Measurements from ENCODE around the gene DENND1B.

The DENND1B gene

DNA sequence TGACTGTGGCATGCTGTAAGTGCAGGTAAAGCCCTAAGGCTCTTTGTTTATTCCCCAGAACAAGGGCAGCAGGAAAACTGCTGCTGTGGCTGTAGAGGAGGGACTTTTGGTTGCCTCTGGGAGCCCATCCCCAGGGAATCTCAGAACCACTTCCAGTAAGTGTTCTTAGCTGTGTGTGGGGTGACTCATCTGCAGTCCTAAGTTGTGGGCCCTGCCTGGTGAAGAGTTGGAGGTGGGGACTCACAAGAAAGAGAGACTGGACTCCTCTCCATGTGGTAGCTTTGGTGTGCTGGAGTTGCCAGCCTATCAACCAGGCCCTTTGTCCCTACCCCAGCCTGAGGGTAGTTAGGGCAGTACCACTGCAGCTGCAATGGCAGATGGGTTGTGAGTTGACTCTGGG, 24.0 kb upstream of the DENND1B start:
- no peaks in the 10 kb centered on the region for H3K36me3 ChIP-seq (ENCODE audit: insufficient read depth, low read length)
- H3K9me3 ChIP-seq (ENCODE audit: control insufficient read depth, insufficient read depth, low read length): peaks cover 10% of the 10 kb centered on the region; the same call in 1 of the 2 replicates
- H3K4me1 ChIP-seq (ENCODE audit: insufficient read depth, low read length): peaks cover 11% of the 10 kb centered on the region; the same call in 1 of the 2 replicates
- H3K9ac ChIP-seq (ENCODE audit: low read depth, low read length): no peak overlapping the region

DNA sequence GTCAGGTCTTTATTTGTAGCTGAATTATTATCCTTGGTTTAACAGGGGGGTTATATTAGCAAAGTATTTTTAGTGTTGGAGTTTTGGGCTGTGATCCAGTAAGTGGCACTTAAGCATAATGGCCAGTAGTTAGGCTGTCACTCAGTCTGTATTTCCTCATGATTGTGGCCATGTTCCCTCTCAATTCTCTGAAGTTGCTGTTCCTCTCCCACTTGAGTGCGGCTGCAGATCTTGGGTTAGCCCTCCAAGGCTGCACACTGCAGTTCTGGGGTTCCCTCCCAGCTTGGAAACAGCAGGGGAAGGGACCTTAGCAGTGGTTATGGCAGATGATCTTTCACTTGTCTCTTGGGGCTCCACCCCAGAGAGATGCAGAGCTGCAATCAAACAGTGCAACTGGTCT, 23.2 kb upstream of the DENND1B start:
- peaks cover 11% of the 10 kb centered on the region; the same call in 1 of the 2 replicates for H3K4me1 ChIP-seq (ENCODE audit: insufficient read depth, low read length)
- H3K36me3 ChIP-seq (ENCODE audit: insufficient read depth, low read length): no peaks in the 10 kb centered on the region
- H3K9ac ChIP-seq (ENCODE audit: low read depth, low read length): no peak overlapping the region
- H3K9me3 ChIP-seq (ENCODE audit: control insufficient read depth, insufficient read depth, low read length): peaks cover 10% of the 10 kb centered on the region; the same call in 1 of the 2 replicates

DNA sequence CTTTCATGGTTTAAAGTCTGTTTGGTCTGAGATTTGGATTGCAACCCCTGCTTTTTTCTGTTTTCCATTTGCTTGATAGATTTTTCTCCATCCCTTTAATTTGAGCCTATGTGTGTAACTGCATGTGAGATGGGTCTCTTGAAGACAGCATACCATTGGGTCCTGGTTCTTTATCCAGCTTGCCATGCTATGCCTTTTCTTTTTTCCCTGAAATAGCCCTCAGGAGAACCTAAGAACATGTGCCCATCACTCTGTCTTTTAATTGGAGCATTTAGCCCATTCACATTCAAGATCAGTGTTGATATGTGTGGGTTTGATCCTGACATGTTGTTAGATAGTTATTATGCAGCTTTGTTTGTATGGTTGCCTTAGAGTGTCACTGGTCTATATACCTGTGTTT, 21.7 kb upstream of the DENND1B start:
- Histone ChIP-seq H3K9ac (ENCODE audit: low read depth, low read length) (no peak overlapping the region), H3K9me3 (ENCODE audit: control insufficient read depth, insufficient read depth, low read length) (peaks cover 10% of the 10 kb centered on the region; the same call in 1 of the 2 replicates), H3K4me1 (ENCODE audit: insufficient read depth, low read length) (peaks cover 11% of the 10 kb centered on the region; the same call in 1 of the 2 replicates), H3K36me3 (ENCODE audit: insufficient read depth, low read length) (no peaks in the 10 kb centered on the region)

DNA sequence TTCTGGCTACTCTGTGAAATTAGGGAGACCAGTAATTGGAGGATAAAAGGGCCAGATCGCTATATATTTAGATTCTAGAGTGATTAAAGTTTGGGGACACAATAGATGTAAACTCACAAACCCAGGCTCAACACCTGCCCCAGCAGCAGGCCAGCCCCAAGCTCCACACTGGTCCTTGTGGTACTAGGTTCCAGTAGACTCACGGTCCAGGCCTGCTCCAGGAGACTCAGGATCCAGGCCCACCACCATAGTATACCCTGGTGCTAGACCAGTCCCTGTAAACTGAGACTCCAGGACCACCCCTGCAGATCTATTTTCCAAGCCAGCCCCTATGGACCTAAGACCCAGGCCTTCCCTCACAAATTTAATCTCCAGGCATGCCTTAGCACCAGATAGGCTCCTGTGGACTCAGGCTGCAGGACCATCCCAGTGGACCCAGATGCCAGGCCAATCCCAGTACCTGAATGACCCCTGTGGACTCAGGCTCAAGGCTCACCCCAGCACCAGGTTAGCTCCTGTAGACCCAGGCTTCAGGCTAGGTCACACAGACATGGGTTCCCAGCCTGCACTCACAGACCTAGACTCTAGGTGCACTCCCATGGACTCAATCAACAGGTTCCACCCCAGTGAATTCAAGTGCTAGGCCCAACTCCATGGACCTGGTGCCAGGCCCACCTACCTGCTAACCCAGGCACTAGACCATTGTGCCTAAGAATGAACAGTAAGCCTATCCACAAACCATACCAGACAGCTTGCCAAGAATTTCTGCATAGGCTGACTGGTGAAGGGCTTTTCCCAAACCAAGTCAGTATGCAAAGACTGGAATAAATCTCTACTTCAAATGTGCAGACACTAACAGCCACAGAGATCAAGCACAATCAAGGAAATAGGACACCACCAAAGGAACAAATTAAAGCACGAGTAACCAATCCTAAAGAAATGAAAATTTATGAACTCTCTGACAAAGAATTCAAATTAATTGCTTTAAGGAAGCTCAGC, 13.8 kb upstream of the DENND1B start:
- H3K9ac ChIP-seq (ENCODE audit: low read depth, low read length): no peak overlapping the region
- no peaks in the 10 kb centered on the region for H3K4me1 ChIP-seq (ENCODE audit: insufficient read depth, low read length)
- H3K36me3 ChIP-seq (ENCODE audit: insufficient read depth, low read length): no peaks in the 10 kb centered on the region
- H3K9me3 ChIP-seq (ENCODE audit: control insufficient read depth, insufficient read depth, low read length): no peaks in the 10 kb centered on the region; the same call in 1 of the 2 replicates

DNA sequence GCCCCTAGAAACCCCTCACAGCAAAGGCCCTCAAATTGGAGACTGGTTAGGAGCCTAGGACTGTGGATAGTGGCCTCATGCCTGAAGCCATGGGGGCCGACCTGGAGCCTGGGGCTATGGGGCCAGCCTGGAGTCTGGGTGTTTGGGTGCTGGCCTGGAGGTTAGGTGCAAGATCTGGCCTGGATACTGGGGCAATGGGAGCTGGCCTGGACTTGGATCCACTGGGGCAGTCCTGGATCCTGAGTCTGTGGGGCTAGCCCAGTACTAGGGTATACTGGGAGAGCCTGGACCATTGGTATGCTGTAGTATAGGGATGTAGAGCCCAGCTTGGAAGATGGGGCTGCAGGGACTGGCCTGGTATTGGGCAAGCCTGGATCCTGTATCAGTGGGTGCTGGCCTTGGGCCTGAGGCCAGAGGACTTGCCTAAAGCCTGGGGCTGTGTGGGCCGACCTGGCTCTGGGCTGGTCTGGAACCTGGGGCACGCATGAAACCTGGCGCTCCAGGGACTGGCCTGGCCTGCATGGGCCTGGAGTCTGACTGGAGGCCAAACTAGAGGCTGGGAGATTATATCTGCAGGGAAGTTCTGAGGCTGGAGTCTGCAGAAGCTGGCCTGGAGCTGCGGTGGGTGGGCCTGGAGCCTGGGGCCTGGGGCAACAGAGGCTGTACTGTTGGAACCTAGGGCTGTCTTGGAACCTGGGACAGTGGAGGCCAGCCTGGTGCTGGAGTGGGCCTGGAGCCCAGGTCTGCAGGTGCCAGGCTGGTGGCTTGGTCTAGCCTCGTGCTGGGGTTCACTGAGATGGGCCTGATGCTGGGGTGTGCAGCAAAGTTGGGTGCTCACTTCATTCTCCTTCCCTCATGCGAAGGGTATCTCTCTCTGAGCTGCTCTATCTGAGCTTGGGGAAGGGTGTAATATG, 12.6 kb upstream of the DENND1B start:
- H3K9ac ChIP-seq (ENCODE audit: low read depth, low read length): no peak overlapping the region
- H3K4me1 ChIP-seq (ENCODE audit: insufficient read depth, low read length): no peaks in the 10 kb centered on the region
- no peaks in the 10 kb centered on the region; the same call in 1 of the 2 replicates for H3K9me3 ChIP-seq (ENCODE audit: control insufficient read depth, insufficient read depth, low read length)
- H3K36me3 ChIP-seq (ENCODE audit: insufficient read depth, low read length): no peaks in the 10 kb centered on the region

DNA sequence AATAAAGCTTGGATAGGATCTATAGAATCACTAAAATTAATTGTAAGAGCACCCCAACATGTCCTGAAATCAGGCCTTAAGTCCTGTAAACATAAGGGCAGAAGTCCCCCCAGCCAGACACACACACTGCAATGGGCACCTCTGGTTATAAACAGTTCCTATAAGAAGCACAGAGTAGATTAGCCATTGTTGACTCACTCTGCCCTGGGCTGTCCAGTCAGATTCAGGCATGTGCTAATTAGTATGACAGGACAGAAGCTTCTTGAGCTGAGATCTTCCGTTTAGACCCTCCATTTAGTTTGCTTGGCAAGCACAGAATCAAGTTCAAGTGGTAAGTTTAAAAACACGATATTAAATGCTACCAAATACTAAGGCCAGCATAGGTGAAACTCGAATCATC, 11.8 kb upstream of the DENND1B start:
- no peak overlapping the region for H3K9ac ChIP-seq (ENCODE audit: low read depth, low read length)
- no peaks in the 10 kb centered on the region for H3K4me1 ChIP-seq (ENCODE audit: insufficient read depth, low read length)
- no peaks in the 10 kb centered on the region; the same call in 1 of the 2 replicates for H3K9me3 ChIP-seq (ENCODE audit: control insufficient read depth, insufficient read depth, low read length)
- no peaks in the 10 kb centered on the region for H3K36me3 ChIP-seq (ENCODE audit: insufficient read depth, low read length)

DNA sequence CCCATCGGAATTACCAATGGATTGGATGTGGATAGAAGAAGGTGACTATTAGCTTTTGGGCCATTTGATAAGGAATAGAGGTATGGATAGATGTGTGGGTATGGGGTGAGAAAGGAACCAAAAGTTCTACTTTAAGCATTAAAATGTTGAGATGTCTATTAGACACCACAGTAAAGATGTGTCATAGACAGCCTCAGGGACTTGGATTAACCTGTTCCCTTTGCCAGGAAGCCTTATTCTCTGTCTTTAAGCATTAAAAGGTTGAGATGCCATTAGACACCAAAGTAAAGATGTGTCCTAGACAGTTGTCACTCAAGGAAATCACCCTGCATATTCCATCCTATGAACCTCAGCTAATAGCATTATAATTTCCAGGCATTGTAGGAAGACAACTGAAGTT, 11.0 kb upstream of the DENND1B start:
- Histone ChIP-seq H3K9ac (ENCODE audit: low read depth, low read length) (no peak overlapping the region), H3K9me3 (ENCODE audit: control insufficient read depth, insufficient read depth, low read length) (no peaks in the 10 kb centered on the region; the same call in 1 of the 2 replicates), H3K36me3 (ENCODE audit: insufficient read depth, low read length) (no peaks in the 10 kb centered on the region), H3K4me1 (ENCODE audit: insufficient read depth, low read length) (no peaks in the 10 kb centered on the region)

DNA sequence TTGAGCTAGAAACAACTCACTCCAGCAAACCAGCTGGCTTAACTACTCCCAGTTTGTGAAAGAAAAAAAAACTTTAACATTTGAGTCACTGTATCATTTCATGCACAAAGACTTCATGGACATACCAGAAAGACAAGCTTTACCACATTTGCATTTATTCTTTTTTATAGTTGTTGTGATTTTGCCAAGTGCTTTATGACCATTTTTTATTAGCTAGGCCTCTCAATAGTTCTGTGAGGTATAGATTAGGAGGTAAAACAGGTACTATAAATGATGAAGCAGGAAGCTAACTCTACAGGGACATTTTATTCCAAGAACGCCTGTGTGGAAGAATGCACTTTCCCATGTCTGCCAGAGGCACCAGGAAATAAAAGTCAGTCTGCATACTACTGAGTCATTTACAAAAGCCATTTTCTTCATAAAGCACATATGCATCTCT, 8.2 kb upstream of the DENND1B start:
- no peaks in the 10 kb centered on the region for H3K36me3 ChIP-seq (ENCODE audit: insufficient read depth, low read length)
- H3K9ac ChIP-seq (ENCODE audit: low read depth, low read length): no peak overlapping the region
- no peaks in the 10 kb centered on the region for H3K4me1 ChIP-seq (ENCODE audit: insufficient read depth, low read length)
- peaks cover 2% of the 10 kb centered on the region; the same call in 1 of the 2 replicates for H3K9me3 ChIP-seq (ENCODE audit: control insufficient read depth, insufficient read depth, low read length)

DNA sequence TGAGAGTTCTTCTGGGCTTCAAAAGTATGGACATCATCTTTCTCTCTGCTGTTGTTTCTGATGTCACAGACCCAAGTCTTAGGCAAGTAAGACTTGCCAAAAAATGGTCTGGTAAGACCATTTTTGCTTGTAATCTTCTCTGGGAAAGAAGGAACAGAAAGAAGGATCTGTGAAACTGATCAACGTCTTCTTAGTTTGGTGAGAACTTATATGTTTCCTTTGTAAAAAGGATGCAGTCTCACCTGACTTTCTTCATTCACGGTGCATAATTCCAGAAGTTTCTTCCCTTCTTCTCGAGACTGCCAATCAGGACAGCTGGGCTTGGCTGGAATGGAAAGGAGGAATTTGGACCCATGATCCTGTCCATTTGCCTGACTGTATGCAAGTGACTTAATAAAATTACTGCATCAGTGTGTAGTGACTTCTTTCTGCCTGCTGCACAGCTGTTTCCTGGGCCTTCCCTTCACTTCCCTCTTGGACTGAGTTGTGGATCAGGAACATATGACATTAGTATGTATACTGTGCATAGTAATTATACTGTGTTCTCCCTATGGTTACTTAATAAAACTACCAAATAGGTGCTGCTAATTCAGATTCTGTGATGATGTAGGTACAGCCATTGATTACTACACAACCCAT, 7.6 kb upstream of the DENND1B start:
- peaks cover 2% of the 10 kb centered on the region; the same call in 1 of the 2 replicates for H3K9me3 ChIP-seq (ENCODE audit: control insufficient read depth, insufficient read depth, low read length)
- H3K9ac ChIP-seq (ENCODE audit: low read depth, low read length): no peak overlapping the region
- no peaks in the 10 kb centered on the region for H3K4me1 ChIP-seq (ENCODE audit: insufficient read depth, low read length)
- no peaks in the 10 kb centered on the region for H3K36me3 ChIP-seq (ENCODE audit: insufficient read depth, low read length)

DNA sequence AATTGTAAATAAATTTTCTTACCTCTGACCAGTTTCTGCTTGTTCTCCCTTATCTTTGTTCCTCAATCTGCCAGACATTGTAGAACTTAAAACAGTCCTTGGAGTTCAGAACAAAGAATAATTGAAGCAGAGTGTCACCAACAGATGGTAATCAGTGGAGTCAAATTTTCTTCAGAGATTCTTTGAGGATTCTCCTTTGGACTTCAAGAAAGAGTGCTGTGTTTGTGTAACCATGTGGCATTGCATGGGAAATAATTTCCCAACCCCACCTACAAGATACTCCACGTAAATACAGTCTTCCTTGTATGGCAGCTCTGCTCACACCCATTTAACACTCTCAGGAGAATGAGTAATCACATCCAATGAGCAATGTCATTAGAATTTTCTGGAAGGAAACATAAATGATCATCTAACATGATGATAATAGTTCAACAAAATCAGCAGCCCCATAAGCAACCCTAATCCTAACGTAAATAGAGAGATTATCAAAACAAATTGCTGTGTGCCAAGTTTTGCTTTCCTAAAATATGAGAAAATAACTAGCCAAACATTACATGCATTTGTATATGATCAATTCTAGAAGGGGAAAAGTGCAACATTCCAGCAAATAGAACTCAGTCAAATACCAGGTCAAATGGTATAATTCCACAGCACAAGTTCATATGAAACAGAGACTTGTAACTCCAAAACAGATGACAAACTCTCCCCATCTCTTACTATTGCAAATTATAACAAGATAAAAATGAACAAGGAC, 6.9 kb upstream of the DENND1B start:
- H3K4me1 ChIP-seq (ENCODE audit: insufficient read depth, low read length): no peaks in the 10 kb centered on the region
- no peaks in the 10 kb centered on the region for H3K36me3 ChIP-seq (ENCODE audit: insufficient read depth, low read length)
- H3K9me3 ChIP-seq (ENCODE audit: control insufficient read depth, insufficient read depth, low read length): peaks cover 2% of the 10 kb centered on the region; the same call in 1 of the 2 replicates
- H3K9ac ChIP-seq (ENCODE audit: low read depth, low read length): no peak overlapping the region

DNA sequence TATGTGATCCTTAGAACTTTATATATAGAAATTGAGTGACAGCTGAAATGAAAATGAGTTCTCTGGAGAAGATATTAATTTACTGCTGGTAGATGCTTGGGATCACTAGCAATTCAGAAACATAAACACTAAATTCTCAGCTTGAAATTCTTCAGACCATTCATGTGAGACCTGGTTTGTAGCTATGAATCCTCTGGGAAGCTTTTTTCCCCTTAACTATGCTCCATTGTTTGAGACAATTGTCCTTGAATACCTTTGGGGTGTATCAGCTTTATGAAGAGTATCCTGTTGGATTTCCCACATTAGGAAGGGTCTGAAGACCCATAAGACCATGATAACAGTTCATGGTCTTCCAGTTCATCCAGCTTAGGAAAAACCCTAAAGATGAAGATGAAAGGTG, 4.6 kb upstream of the DENND1B start:
- H3K9ac ChIP-seq (ENCODE audit: low read depth, low read length): no peak overlapping the region
- peaks cover 2% of the 10 kb centered on the region; the same call in 1 of the 2 replicates for H3K9me3 ChIP-seq (ENCODE audit: control insufficient read depth, insufficient read depth, low read length)
- H3K36me3 ChIP-seq (ENCODE audit: insufficient read depth, low read length): no peaks in the 10 kb centered on the region
- peaks cover 5% of the 10 kb centered on the region; the same call in 1 of the 2 replicates for H3K4me1 ChIP-seq (ENCODE audit: insufficient read depth, low read length)

DNA sequence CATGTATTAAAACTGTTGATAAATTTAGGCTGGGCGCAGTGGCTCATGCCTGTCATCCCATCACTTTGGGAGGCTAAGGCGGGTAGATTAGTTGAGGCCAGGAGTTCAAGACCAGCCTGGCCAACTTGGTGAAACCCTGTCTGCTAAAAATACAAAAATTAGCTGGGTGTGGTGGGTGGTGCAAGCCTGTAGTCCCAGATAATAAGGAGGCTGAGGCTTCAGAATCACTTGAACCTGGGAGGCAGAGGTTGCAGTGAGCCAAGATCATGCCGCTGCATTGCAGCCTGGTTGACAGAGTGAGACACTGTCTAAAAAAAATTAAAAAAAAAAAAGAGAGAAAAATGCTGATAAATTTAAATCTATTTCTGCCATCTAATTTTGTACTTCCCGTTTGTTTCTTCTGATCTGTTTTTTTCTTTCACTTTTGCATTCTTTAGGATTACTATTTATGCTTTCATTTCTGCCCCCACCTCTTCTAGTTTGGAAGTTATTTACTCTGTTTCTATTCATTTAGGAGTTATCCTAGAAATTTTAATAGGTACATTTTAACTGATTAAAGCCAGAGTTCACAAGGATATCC, 3.2 kb upstream of the DENND1B start:
- Histone ChIP-seq H3K9ac (ENCODE audit: low read depth, low read length) (no peak overlapping the region), H3K36me3 (ENCODE audit: insufficient read depth, low read length) (no peaks in the 10 kb centered on the region), H3K9me3 (ENCODE audit: control insufficient read depth, insufficient read depth, low read length) (0 out of 2 replicates have a peak, but pooled peaks cover 2% of the 10 kb centered on the region), H3K4me1 (ENCODE audit: insufficient read depth, low read length) (peaks cover 5% of the 10 kb centered on the region; the same call in 1 of the 2 replicates)
